CD4-positive, alpha-beta T cell treated with Interleukin-2 at 100 ng/mL for 4 hours (primary cell): ENCODE data around the gene MTHFD2.
"Not testable (repeated sequence)": the region's sequence is repeated elsewhere in the genome, so short reads cannot be mapped to it uniquely, and the experiment has no call there.

Experiments
- DNase-seq: peaks from one replicate; pipeline ENCODE4 v3.0.0-alpha.2; 2020; ENCODE audit warnings: low spot score

MTHFD2 gene

GRCh38 chr2:74198023-74198460, 373 bp upstream of the MTHFD2 start:
- DNase-seq: no peak

GRCh38 chr2:74199275-74199701, 873 bp downstream of the MTHFD2 start:
- DNase-seq: no peak

- DNase-seq: no peak
These were observed 1.5 kb downstream of the MTHFD2 start for GRCh38 chr2:74199871-74200305.

GRCh38 chr2:74201196-74201595, 2.8 kb downstream of the MTHFD2 start:
- DNase-seq: no peak

GRCh38 chr2:74201596-74201995, 3.2 kb downstream of the MTHFD2 start:
- no peak for DNase-seq

DNA sequence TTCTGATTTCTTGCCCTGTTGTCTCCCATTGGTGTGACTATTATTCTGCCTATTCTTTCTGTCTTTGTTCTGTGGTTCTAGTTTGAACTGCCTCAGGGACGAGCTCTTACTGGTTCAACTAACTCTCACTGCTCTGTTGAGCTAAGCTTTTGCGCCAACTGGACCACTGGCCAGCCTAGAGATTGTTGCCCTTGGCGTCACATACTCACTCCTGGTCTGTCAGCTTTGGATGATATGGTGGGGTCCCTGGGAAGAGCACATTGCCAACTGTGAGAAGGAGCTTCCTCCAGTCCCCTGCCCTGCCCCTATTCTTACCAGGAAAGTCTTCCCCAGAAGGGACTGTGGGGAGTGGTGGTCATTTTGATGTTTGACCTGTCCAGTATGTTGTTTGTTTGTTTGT, 6.0 kb downstream of the MTHFD2 start:
- no peak for DNase-seq

GRCh38 chr2:74205113-74205512, 6.7 kb downstream of the MTHFD2 start:
- no peak for DNase-seq

- peak; percentile 21 for DNase-seq
These were observed 7.2 kb downstream of the MTHFD2 start for GRCh38 chr2:74205596-74205995.

GRCh38 chr2:74206180-74206688, 7.8 kb downstream of the MTHFD2 start:
- peak; percentile 78 for DNase-seq

DNA sequence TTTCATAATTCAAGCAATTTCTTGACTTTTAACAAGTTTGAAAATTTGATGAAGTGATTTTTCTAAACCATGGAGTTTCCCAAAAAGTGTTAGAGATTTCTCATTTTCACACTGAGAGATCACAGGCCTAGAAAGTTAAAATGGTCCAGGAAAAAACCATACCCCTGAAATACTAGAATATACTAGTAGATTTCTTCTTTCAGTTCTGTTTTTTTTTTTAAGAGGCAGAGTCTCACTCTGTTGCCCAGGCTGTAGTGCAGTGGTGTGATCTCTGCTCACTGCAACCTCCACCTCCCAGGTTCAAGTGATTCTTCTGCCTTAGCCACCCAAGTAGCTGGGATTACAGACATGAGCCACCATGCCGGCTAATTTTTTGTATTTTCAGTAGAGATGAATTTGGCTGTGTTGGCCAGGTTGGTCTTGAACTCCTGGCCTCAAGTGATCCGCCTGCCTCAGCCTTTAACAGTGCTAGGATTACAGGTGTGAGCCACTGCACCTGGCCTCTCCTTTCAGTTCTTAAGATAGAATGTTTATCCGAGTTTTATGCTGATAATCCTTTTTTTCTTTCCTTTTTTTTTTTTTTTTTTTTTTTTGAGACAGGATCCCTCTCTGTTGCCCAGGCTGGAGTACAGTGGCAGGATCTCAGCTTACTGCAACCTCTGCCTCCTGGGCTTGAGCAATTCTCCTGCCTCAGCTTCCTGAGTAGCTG, 14.4 kb downstream of the MTHFD2 start:
- no peak for DNase-seq

GRCh38 chr2:74215771-74216170, 17.4 kb downstream of the MTHFD2 start:
- not testable (repeated sequence) for DNase-seq

GRCh38 chr2:74216642-74217041, 18.2 kb downstream of the MTHFD2 start:
- no peak for DNase-seq

GRCh38 chr2:74219846-74220486, 21.6 kb downstream of the MTHFD2 start:
- no peak for DNase-seq

GRCh38 chr2:74221091-74221490, 22.7 kb downstream of the MTHFD2 start:
- DNase-seq: no peak

DNA sequence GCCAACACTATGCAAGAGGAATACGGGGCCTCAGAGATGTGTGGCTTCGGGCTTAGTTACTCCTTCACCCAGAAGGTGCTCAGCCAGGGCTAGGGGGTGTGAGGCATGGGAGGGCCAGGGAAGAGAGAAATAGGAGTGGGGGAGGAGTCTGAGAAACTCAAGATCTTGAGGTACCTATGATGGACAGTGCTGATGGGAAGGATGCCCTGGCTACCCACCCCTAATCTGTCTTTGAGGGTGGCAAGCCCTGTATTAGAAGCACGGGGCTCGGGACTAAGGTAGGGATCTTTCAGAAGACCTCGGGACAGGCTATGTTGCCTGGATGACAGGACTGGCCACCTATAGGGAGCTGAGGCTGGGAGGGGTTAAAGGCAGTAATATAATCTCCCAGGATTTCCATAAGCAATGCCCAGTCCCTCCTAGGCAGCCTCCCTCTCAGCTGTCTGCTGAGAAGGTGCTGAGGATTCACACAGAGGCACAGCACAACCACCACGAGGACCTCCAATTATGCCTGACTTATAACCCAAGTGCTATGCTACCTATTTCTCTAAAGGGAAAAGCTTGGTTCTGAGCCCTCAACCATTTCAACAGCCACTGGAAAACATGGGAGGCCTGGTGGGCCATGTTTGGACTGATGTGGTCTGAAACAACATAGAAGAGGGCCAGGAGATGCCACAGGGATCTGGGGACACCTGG, 23.3 kb downstream of the MTHFD2 start:
- DNase-seq: no peak

GRCh38 chr2:74222300-74222650, 23.9 kb downstream of the MTHFD2 start:
- DNase-seq: no peak

DNA sequence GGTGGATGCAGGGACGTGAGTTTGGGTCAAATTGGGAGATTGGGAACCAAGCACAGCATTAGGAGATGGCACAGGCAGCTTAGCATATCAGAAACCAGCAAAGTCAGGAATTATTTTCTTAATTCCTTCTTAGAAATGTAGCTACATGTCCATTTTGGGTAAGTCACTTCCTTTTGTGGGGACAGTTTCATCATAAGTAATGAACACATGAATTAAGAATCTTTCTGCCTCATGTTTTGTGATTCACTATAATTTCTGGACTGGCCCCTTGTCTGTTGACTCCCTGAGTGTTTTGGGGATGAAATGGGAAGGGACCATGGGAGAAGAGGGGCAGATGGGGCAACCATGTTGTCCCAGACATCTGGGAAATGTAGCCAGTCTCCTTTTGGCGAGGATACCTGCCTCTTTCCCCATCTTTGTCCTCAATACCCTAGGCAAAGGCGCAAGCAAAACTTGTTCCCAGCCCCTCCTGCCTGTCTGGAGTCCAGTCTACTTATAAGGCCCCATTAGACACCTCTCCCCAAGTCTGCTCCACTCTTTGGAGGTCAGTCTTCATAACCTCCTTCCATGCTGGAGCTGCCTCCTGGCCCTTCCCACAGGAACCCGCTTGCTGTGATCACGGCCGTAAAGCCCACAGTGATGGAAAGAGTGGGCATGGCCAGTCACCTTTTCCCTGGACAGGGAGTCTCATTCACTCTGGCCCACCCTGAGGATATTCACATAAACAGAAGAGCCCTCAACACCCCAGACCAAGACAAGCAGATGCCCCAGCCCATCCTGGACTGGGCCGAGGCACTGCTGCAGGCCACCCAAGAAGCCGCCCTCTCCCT, 25.7 kb downstream of the MTHFD2 start:
- DNase-seq: no peak

- DNase-seq: no peak
These were observed 27.5 kb downstream of the MTHFD2 start for GRCh38 chr2:74225698-74226459.

DNA sequence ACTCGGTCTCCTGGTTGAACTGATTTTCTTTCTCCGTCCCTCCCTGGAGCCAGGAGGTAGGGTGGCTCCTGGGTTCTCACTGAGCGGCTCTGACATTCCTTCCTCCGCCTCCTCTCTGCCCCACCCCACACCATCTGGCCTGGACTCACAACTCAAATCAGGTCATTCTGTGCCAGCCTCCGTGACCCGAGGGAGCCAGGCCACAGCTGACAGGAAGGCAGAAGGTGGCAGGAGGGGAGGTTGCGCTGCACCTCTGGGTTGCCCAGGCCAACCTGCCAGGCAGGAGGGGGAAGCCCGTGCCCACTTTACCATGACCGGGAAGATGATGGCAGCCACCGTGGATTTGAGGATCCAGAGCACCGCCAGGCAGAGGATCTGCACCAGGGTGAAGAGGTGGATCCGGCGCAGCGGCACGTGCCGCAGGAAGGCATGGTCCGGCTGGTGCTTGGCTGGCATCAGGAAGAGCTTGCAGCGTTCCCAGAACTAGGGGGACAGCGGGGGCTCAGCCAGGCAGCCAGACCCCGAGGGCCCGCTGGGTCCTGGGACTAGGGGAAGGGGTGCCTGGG, 28.3 kb downstream of the MTHFD2 start:
- DNase-seq: no peak

- no peak for DNase-seq
These were observed 29.2 kb downstream of the MTHFD2 start for GRCh38 chr2:74227646-74228045.

DNA sequence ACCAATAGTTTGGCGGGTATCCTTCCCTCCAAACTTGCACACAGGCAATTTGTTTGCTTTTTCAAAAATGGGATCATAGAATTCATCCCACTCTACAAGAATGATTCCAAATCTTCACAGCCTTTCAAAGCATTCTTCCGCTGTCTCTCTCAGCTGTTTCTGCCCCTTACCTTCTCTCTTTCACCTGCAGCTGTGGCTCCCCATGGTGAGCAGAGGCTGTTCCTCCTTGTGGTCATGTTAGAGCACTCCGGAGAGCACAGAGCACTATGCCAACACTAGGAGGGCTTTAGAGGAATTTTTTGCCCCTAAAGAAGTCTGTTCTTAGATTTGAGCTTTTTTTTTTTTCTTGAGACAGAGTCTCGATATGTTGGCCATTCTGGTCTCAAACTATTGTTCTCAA, 30.4 kb downstream of the MTHFD2 start:
- no peak for DNase-seq
